Right lobe of liver (tissue), 6 donors: ENCODE results near the gene SYT14. TPM values are rescaled to one million over a fixed set of nuclear protein-coding genes. Genes with fewer than 3 reads are reported as not detected.

Source experiments
- ATAC-seq, 4 donors: fragments of 200-7000 bp; cut with Tn5 transposase; one replicate each; pipeline ENCODE4 v1.9.1; 2020; ENCODE audit warnings: mild to moderate bottlenecking in 4 of 4, moderate library complexity in 4 of 4
- DNase-seq, 3 donors: peaks; one replicate each; pipeline ENCODE4 v3.0.0-alpha.2; 2020
- H3K27ac ChIP-seq, 3 donors: fragments of 200-600 bp; one replicate each; pipeline ENCODE4 v1.8.0; 2022
- H3K27me3 ChIP-seq, 2 donors: fragments of 200-600 bp; one replicate each; pipeline ENCODE4 v1.8.0; 2022
- H3K36me3 ChIP-seq, 4 donors: fragments of 200-600 bp; sonication (generic) in 1 of 4; one replicate each; pipeline versions ENCODE4 v1.5.1 to v1.8.0; 2017 to 2022; ENCODE audit warnings: control low read depth in 1 of 4
- H3K4me1 ChIP-seq, 4 donors: fragments of 200-600 bp; sonication (generic) in 1 of 4; one replicate each; pipeline versions ENCODE4 v1.5.1 to v1.8.0; 2017 to 2022; ENCODE audit warnings: control low read depth in 1 of 4
- H3K4me3 ChIP-seq, 3 donors: fragments of 200-600 bp; one replicate each; pipeline ENCODE4 v1.8.0; 2022
- H3K9me3 ChIP-seq, 4 donors: fragments of 200-600 bp; sonication (generic) in 1 of 4; one replicate each; pipeline versions ENCODE4 v1.5.1 to v1.8.0; 2017 to 2022; ENCODE audit warnings: control low read depth in 1 of 4
- POLR2A ChIP-seq: fragments of 450-650 bp; IDR thresholded peaks from one replicate; pipeline ENCODE4 v1.6.1; 2017; ENCODE audit warnings: antibody characterized with exemption, mild to moderate bottlenecking
- WGBS: methylation state at CpG from one replicate; pipeline ENCODE4 v1.1.6; 2018; ENCODE audit warnings: low coverage, low lambda C conversion rate; ENCODE audit not compliant: insufficient coverage; ENCODE audit errors: missing lambda C conversion rate; 5-methylcytosine and 5-hydroxymethylcytosine counted together
- intact Hi-C, 2 donors: fragments of 100-400 bp; cut with DNase I; formaldehyde crosslinking; loops; one replicate each; pipeline versions ENCODE4 v1.11.2 to v1.14.1; 2022
- total RNA-seq, 6 experiments: library from RNA; depleted of rRNA in 2 of 6; stranded (reverse); fragments of >200 nt in 2 of 6; fragmentation: NEBNext Ultra II Directional in 3 of 6; extraction: Animal tissue kit (Norgen Biotek cat#: 25700) in 3 of 6; gene quantifications; one replicate each; pipeline versions ENCODE4 v1.1.0 to v1.2.4, GENCODE V29; 2016 to 2023
- TF ChIP-seq, protein P1 (sequence below), 4 donors: fragments of 200-600 bp in 3 of 4; fragments of 450-650 bp in 1 of 4; IDR thresholded peaks; one replicate each; pipeline versions ENCODE4 v1.5.1 to v1.8.0; 2016 to 2022; ENCODE audit warnings: antibody characterized with exemption in 4 of 4, mild to moderate bottlenecking in 2 of 4
- donor health status: DM: no; HTN: yes; CAD: no.
- donor health status: DM: no; HTN: no; CAD: no.
- donor health status: DM: no; HTN: no; CAD: no.
- donor health status: DM: no; HTN: yes; CAD: no.
- donor health status: DM: no; HTN: yes; CAD: no.

The SYT14 gene
- total RNA-seq, 6 experiments from 2014 or later, result not detected

DNA sequence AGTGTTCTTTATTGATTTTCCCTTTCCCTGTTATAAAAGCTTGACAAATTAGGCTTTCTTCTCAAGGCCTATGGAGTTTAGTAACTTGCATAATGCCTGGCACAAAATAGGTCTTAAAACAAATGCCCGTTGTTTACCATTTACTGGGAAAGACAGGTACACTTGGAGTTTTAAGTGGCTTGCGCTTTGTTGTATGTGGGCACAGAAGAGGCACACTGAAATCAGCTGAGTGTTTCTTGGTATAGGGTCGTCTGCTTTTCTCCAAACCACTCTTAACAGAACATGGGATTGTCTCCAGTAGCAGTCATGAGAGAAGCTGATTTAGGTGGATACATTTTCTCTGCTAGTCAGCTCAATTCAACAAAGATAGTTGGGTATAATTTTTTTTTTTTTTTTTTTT lies 132.5 kb downstream of the SYT14 start:
- intact Hi-C loops, result no loop called here
- Histone ChIP-seq H3K27me3 (no peaks in the 10 kb centered on the region), H3K9me3 (no peaks in the 10 kb centered on the region), H3K4me3 (no peak overlapping the region), H3K36me3 (no peaks in the 10 kb centered on the region), H3K27ac (no peak overlapping the region), H3K4me1 (no peaks in the 10 kb centered on the region)
- DNase-seq, result no peak
- no peak for ATAC-seq
- WGBS, result 57% methylated on average over 3 of the region's 3 CpGs
- TF ChIP-seq POLR2A, result no peak
- TF ChIP-seq, protein P1, sequence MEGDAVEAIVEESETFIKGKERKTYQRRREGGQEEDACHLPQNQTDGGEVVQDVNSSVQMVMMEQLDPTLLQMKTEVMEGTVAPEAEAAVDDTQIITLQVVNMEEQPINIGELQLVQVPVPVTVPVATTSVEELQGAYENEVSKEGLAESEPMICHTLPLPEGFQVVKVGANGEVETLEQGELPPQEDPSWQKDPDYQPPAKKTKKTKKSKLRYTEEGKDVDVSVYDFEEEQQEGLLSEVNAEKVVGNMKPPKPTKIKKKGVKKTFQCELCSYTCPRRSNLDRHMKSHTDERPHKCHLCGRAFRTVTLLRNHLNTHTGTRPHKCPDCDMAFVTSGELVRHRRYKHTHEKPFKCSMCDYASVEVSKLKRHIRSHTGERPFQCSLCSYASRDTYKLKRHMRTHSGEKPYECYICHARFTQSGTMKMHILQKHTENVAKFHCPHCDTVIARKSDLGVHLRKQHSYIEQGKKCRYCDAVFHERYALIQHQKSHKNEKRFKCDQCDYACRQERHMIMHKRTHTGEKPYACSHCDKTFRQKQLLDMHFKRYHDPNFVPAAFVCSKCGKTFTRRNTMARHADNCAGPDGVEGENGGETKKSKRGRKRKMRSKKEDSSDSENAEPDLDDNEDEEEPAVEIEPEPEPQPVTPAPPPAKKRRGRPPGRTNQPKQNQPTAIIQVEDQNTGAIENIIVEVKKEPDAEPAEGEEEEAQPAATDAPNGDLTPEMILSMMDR (IDR thresholded peaks at IDR 0.05), result no peak

DNA sequence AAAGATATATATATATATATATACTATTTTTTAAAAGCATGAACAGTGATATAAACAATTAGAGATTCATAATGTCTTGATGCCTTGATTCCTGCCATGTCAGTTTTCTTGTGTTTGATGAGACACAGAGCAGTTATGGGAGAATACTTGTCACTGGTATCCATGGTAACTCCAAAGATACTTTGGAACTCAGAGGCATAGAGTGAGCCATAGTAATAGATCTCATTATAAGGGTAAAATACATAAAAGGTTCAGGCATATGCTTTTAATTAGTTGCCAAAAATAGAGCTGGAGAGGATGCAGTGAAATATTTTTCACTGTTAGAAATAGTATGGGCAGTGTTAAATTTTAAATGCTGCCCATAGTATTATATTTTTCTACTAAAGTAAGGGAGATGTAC lies 134.1 kb downstream of the SYT14 start:
- H3K9me3 ChIP-seq, result no peaks in the 10 kb centered on the region
- H3K36me3 ChIP-seq, result no peaks in the 10 kb centered on the region
- no peaks in the 10 kb centered on the region for H3K4me1 ChIP-seq
- intact Hi-C loops, result no loop called here
- TF ChIP-seq, protein P1 (IDR thresholded peaks at IDR 0.05), result no peak
- TF ChIP-seq POLR2A, result no peak
- DNase-seq, result no peak
- H3K27me3 ChIP-seq, result no peaks in the 10 kb centered on the region
- no peak for ATAC-seq
- no peak overlapping the region for H3K4me3 ChIP-seq
- no peak overlapping the region for H3K27ac ChIP-seq

DNA sequence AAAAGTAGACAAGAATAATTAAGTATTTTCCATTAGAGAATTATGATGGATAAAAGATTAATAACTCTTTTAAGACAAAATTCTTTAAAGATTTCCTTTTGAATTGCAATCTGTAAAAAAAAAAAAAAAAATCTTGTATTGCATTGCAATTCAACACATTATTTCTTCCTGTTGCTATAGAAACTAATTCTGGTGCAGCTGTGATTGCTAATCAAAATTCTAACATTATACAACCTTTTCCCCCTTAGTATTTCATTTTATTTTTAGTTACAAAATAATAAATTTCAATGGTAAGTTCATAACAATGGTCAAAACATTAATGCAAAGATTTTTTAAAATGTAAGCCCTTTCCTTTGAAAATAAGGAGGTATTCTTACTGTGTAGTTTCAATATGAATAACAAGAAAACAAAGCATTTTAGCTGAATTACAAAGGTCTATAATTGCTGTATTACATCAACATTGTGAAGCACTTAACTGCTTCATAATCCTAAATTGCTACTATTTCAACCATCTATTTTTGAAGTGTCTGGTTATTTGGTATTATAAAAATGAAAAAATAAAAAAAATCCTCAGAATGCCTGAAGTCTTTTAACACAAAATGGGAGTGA lies 135.0 kb downstream of the SYT14 start:
- no peak for TF ChIP-seq POLR2A
- TF ChIP-seq, protein P1 (IDR thresholded peaks at IDR 0.05), result no peak
- H3K27me3 ChIP-seq, result no peaks in the 10 kb centered on the region
- H3K9me3 ChIP-seq, result no peaks in the 10 kb centered on the region
- no peak overlapping the region for H3K27ac ChIP-seq
- ATAC-seq, result no peak
- H3K4me1 ChIP-seq, result no peaks in the 10 kb centered on the region
- no peaks in the 10 kb centered on the region for H3K36me3 ChIP-seq
- H3K4me3 ChIP-seq, result no peak overlapping the region
- intact Hi-C loops, result no loop called here
- DNase-seq, result no peak

DNA sequence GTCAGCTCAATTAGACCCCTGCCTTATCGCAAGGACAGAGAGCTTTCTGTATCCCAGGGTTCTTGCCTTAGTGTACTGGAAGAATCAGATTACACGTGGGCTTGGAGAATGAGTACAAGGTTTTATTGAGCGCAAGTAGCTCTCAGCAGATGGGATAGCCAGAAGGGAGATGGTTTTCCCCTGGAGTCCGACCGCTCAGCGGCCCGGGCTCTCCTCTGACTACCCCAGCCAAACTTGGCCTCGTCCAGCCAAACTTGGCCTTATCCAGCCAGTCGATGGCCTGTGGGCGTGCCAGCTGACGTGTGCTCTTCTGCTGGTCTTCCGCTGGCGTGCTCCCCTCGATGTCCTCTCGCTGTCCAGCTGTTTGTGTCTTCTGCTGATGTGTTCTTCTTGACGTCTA lies 136.9 kb downstream of the SYT14 start:
- 83% methylated on average over 5 of the region's 16 CpGs for WGBS
- no peak for DNase-seq
- H3K27ac ChIP-seq, result no peak overlapping the region
- no peaks in the 10 kb centered on the region for H3K27me3 ChIP-seq
- no peaks in the 10 kb centered on the region for H3K36me3 ChIP-seq
- intact Hi-C loops, result no loop called here
- ATAC-seq, result no peak
- H3K4me1 ChIP-seq, result no peaks in the 10 kb centered on the region
- TF ChIP-seq POLR2A, result no peak
- TF ChIP-seq, protein P1 (IDR thresholded peaks at IDR 0.05), result no peak
- no peak overlapping the region for H3K4me3 ChIP-seq
- no peaks in the 10 kb centered on the region for H3K9me3 ChIP-seq

DNA sequence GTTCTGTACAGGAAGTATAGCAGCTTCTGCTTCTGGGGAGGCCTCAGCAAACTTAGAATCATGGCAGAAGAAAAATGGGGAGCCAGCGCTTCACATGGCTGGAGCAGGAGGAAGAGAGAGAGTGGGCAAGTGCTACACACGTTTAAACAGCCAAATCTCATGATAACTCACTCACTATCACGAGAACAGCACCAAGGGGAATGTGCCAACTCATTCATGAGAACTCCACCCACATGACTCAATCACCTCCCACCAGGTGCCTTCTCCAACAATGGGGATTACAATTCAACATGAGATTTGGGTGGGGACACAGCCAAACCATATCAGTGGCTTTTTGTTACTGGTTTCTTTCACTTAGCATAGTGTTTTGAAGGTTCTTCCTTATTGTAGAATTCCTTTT lies 138.6 kb downstream of the SYT14 start:
- H3K9me3 ChIP-seq, result no peaks in the 10 kb centered on the region
- intact Hi-C loops, result no loop called here
- DNase-seq (no peak), ATAC-seq (no peak)
- no peaks in the 10 kb centered on the region for H3K36me3 ChIP-seq
- WGBS, result 37% methylated on average over 3 of the region's 3 CpGs
- H3K27me3 ChIP-seq, result no peaks in the 10 kb centered on the region
- H3K27ac ChIP-seq, result no peak overlapping the region
- no peak overlapping the region for H3K4me3 ChIP-seq
- no peak for TF ChIP-seq POLR2A
- TF ChIP-seq, protein P1 (IDR thresholded peaks at IDR 0.05), result no peak
- no peaks in the 10 kb centered on the region for H3K4me1 ChIP-seq
